ENCODE measurements around the gene GLOD4. TPM values are rescaled to one million over a fixed set of nuclear protein-coding genes. Genes with fewer than 3 reads are reported as not detected.
A peak's percentile ranks its signal among the peaks of the same experiment; 100 is the strongest.
"Not testable (repeated sequence)": the region's sequence is repeated elsewhere in the genome, so short reads cannot be mapped to it uniquely, and the experiment has no call there.

The GLOD4 gene
- total and polyA plus RNA-seq, 8 donors, result 6.4 to 213 (median 86.6) TPM

- intact Hi-C loops (cut with DNase I; ENCODE audit: low total_unique reads), result no loop called here
- peaks cover 11 to 22% (median 18%) of the 10 kb centered on the region in 4 donors for H3K36me3 ChIP-seq
- peak within 1 kb of the TSS; percentile 87 to 94 (median 90) for H3K27ac ChIP-seq
- TF ChIP-seq POLR2AphosphoS5 (IDR thresholded peaks at IDR 0.05) (peak; percentile 77 to 92 (median 81)), CTCF (IDR thresholded peaks at IDR 0.05) (peak in 6 of 7 experiments; percentile 9 to 95 (median 92)), EP300 (IDR thresholded peaks at IDR 0.05) (no peak), POLR2A (IDR thresholded peaks at IDR 0.05) (no peak)
- H3K27me3 ChIP-seq, result no peaks in the 10 kb centered on the region
- H3K4me3 ChIP-seq, result peak within 1 kb of the TSS; percentile 80 to 99 (median 85)
- peak; percentile 95 to 98 for DNase-seq
- H3K4me1 ChIP-seq, result peaks cover 17 to 35% (median 27%) of the 10 kb centered on the region in 4 donors
- WGBS, 5 donors, result 0 to 1% (median 0%) methylated on average over 40 to 87 of the region's 87 CpGs
- H3K9me3 ChIP-seq, result no peaks in the 10 kb centered on the region
Measured at GRCh38 chr17:752002-752619, 30.0 kb downstream of the GLOD4 start, which contains the start of gene GEMIN4. TSS of gene GEMIN4 (minus strand) at chr17:752264. CDS start at chr17:752142, 122 bp downstream.

GRCh38 chr17:751269-752001 lies 30.6 kb downstream of the GLOD4 start:
- Histone ChIP-seq H3K27ac (peak overlapping the region; percentile 87 to 94 (median 90)), H3K9me3 (no peaks in the 10 kb centered on the region), H3K27me3 (no peaks in the 10 kb centered on the region), H3K4me1 (peaks cover 17 to 35% (median 27%) of the 10 kb centered on the region in 4 donors), H3K4me3 (peak overlapping the region; percentile 80 to 99 (median 85)), H3K36me3 (peaks cover 18 to 22% (median 20%) of the 10 kb centered on the region in 4 donors)
- WGBS, 5 donors, result 1 to 2% (median 1%) methylated on average over 22 to 49 of the region's 49 CpGs
- DNase-seq, result peak; percentile 37 to 69
- intact Hi-C loops (cut with DNase I; ENCODE audit: low total_unique reads), result no loop called here
- no peak for TF ChIP-seq CTCF (IDR thresholded peaks at IDR 0.05)
- TF ChIP-seq EP300 (IDR thresholded peaks at IDR 0.05), result no peak
- no peak for TF ChIP-seq POLR2A (IDR thresholded peaks at IDR 0.05)
- TF ChIP-seq POLR2AphosphoS5 (IDR thresholded peaks at IDR 0.05), result no peak

GRCh38 chr17:750431-751037 lies 31.5 kb downstream of the GLOD4 start:
- H3K36me3 ChIP-seq, result peaks cover 26 to 30% (median 28%) of the 10 kb centered on the region in 4 donors
- no peak for TF ChIP-seq CTCF (IDR thresholded peaks at IDR 0.05)
- no peak for TF ChIP-seq POLR2AphosphoS5 (IDR thresholded peaks at IDR 0.05)
- TF ChIP-seq EP300 (IDR thresholded peaks at IDR 0.05), result no peak
- H3K27me3 ChIP-seq, result no peaks in the 10 kb centered on the region
- no peak for DNase-seq
- H3K27ac ChIP-seq, result peak overlapping the region in 3 of 5 donors; percentile 87 to 90 (median 90)
- H3K4me3 ChIP-seq, result peak overlapping the region; percentile 80 to 99 (median 85)
- intact Hi-C loops (cut with DNase I; ENCODE audit: low total_unique reads), result no loop called here
- H3K9me3 ChIP-seq, result no peaks in the 10 kb centered on the region
- H3K4me1 ChIP-seq, result peaks cover 17 to 28% (median 25%) of the 10 kb centered on the region in 4 donors
- WGBS, 5 donors, result 60 to 79% (median 63%) methylated on average over 8 of the region's 8 CpGs

GRCh38 chr17:749359-749758 lies 32.7 kb downstream of the GLOD4 start:
- H3K27me3 ChIP-seq; intact Hi-C loops (cut with DNase I; ENCODE audit: low total_unique reads); H3K9me3 ChIP-seq; H3K4me3 ChIP-seq; DNase-seq; H3K27ac ChIP-seq: not testable (repeated sequence)
- 78 to 85% (median 83%) methylated on average over 6 to 7 of the region's 7 CpGs for WGBS, 5 donors
- Histone ChIP-seq H3K4me1 (peaks cover 17 to 28% (median 25%) of the 10 kb centered on the region in 4 donors), H3K36me3 (peaks cover 38 to 41% (median 40%) of the 10 kb centered on the region in 4 donors)

GRCh38 chr17:748604-749003 lies 33.5 kb downstream of the GLOD4 start:
- H3K4me3 ChIP-seq; H3K27ac ChIP-seq; H3K9me3 ChIP-seq; H3K27me3 ChIP-seq; DNase-seq; intact Hi-C loops (cut with DNase I; ENCODE audit: low total_unique reads): not testable (repeated sequence)
- H3K36me3 ChIP-seq, result peaks cover 45 to 49% (median 47%) of the 10 kb centered on the region in 4 donors
- WGBS, 5 donors, result 77 to 100% (median 97%) methylated on average over 4 of the region's 4 CpGs
- H3K4me1 ChIP-seq, result peaks cover 17 to 28% (median 25%) of the 10 kb centered on the region in 4 donors
